NCI-H345 (cell line): Measurements from ENCODE around the gene SLC38A3.

Experiments
- DNase-seq: peaks from one replicate; lab custom pipeline; 2025; lab: John Stamatoyannopoulos, UW

Gene SLC38A3

DNA sequence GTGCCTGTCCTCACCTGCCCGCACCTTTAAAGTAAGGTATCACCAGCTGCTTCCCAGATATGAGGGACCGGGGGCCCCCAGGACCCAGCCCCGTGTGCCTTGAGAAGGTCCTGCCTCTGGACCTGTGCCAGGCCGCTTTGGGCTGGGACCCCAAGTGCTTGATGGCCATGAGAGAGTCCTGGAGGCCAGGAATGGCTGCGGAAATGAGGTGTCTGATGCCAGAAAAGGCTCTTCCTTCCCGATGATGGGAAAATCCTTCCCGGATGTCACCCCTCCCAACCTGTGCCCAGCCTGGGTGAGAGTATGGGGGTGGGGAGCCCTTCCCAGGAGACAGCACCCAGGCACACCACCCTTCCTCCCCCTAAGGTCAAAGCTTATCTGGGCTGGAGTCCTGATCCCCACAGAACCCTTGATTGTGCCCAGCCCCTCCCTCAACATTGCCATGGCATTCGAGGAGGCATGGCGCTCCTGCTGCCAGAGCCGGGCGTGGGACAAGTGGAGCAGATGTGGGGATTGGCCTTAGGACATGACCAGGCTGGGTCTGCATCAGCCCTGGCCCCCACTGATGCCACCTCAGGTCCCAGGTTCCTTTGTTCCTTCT lies 35.7 kb upstream of the SLC38A3 start:
- no peak for DNase-seq

DNA sequence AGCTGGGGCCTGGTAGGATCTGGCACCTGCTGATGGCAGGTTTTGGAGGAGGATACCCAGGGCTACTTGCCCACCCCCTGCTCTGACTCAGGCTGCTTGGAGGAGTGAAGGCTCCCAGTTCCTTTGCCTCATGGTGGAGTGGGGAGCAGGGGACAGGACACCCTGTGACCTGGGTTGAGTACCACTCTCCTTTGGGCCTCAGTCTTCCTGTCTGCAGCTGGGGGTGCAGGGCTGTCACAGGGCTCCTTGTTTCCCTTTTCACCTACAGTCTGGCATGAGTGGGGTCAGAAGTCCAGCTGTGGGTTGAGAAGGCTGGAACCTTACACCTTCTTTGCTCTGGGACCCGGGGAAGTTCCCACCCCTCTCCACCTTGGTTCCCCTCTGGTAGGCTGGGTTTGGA lies 35.2 kb upstream of the SLC38A3 start:
- DNase-seq, result no peak

DNA sequence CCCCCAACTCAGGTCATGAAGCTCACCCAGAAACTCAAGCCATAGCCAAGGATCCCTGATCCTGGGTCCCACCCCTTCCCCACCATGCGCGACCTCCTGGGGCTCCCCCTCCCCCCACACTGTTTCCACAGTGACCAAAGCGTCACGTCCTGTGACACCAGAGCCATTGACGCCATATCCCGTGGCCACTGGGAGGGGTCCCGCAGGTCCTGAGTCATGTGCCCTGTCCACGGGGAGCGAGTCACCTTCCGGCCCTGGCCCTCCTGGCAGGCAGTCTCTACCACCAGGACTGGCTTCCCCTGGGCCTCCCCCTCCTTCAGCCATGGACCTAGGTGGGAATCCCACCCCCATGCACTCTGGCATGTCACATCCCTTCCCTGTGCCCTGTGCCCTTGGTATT lies 34.4 kb upstream of the SLC38A3 start:
- DNase-seq, result no peak

DNA sequence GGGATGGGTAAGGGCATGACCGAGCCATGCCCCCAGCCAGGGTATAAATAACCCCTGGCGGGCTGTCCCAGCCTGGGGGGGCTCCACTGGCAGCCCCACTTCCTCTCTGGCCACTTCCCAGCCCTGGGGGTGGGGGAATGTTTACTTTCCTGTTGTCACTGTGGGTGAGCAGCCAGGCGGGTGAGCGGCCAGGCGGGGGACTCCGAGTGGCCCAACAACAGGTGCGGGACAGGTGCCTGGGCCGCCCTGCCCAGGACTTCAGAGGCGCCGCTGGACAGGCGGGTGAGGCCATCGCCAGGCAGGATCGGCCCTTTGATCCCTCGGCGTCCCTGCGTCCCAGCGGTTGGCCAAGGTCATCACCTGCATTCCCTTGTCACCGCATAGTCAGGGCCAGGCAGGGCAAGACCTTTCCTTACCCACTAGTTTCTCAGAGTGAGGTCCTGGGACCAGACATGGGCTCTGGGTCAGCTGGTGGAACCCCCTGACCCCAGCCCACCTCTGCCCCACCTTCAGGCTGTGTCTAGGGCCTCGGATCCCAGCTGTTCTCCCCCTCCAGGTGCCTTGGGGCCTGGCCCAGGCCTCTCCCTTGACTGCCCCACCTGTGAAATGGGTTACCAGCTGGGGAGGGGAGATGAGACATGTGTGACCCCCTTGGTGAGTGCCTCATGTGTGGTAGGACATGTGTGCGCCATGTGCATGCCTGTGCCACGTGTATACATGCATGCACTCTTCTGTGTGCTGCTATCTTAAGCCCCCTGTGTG lies 33.4 kb upstream of the SLC38A3 start:
- no peak for DNase-seq

DNA sequence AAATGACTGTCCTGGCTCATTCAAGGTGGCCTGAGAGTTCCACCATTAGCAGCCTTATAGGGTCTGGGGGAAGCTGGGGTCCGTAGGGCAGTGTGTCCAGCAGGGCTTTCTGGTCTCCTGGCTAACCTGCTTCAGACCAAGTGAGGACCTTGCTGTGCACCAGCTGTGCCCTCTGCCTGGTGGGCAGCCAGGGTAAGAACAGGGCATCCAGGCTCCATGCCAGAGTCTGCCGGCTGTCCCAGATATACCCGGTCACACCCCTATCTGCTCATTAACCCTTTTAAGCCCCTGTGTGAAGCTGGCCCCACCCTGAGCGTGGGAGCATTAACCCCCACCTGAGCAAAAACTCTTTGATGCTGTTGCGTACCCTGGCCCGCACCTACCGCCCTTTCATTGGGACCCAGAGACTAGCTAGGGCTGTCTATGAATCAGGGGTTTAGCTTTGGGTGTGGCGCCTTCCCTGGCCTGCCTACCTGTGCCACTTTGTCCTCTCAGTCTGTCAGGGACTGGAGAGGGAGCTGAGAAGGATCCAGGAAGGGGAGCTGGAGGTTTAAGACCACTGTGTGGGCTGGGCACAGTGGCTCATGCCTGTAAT lies 32.3 kb upstream of the SLC38A3 start:
- no peak for DNase-seq

DNA sequence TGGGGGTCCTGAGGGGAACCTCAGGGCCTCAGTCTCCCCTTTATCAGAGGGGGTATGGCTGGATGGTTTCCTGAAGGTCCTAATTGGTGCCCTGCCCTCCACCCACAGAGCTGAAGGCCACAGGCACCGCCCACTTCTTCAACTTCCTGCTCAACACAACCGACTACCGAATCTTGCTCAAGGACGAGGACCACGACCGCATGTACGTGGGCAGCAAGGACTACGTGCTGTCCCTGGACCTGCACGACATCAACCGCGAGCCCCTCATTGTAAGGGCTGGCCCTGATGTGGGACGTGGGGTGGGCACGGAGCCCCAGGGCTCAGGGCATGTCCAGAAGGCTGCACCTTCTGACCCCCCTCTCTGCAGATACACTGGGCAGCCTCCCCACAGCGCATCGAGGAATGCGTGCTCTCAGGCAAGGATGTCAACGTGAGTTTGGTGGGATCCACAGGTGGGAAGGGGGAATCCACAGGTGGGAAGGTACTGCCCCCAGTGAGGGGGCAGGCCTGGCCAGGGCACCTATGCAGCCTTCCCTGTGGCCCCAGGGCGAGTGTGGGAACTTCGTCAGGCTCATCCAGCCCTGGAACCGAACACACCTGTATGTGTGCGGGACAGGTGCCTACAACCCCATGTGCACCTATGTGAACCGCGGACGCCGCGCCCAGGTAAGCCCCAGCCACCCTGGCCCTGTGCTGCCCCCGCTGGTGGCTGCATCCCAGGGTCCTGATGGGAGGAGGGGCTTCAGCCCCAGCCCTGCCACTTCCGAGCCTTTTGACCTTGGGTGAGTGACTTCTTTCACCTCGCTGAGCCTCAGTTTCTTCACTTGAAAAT lies 31.2 kb upstream of the SLC38A3 start:
- DNase-seq, result no peak

DNA sequence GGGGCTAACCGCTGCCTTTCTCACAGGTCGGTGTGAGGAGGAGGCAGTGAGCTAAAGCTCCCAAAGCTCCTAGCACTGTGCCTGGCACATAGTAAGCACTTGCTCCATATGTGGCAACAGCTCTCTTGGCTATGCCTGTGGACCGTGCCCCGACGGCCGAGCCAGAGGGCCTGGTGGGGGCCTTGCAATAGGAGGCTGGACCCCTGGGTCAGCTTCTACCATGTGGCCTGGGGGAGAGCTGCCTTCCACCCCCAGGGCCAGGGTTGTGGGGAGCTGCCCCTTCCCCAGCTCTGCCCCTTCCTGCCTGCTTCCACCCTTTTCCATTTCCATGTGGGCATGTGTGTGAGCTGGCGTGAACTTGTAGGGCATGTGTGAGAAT lies 30.6 kb upstream of the SLC38A3 start:
- no peak for DNase-seq

DNA sequence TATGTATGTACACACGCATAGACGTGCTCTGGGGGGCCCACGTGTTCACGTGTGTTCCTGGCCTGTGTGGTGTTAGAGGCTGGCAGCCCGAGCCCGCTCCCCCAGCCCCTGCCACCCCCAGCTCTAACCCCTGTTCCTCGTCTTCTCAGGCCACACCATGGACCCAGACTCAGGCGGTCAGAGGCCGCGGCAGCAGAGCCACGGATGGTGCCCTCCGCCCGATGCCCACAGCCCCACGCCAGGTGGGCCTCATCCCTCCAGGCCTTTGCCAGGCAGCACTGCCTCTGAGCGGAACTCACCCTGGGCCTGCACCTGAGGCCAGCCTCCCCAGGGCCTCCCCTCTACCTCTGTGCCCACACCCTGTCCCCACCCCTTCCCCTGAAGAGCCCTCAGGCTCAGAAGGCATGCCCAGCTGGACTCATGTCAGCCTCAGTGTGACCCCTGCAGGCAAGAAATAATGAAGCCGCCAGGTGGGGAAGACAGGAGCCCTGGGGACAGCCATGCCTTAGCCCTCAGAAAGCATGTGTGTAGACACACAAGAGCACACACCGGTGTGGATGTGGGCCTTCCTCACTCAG lies 30.0 kb upstream of the SLC38A3 start:
- DNase-seq, result no peak

DNA sequence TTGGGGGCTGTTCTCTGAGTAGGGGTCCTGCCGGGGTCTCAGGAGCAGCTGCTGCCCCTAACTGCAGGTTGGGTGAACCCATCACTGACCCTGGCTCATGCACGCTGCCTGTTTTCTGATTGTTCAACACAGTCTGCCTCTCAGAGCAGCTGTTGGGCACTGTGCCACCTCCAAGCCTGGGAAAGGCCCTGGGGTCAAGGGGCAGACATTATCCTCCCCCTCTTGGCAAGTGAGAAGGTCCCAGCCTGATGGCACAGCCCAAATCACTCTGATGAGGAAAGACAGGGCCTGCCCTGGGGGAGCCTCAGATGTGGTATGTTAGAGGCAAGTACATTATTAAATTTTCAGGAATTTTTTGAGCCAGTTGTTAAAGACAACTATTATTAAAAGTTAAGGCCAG lies 27.7 kb upstream of the SLC38A3 start:
- DNase-seq, result no peak

DNA sequence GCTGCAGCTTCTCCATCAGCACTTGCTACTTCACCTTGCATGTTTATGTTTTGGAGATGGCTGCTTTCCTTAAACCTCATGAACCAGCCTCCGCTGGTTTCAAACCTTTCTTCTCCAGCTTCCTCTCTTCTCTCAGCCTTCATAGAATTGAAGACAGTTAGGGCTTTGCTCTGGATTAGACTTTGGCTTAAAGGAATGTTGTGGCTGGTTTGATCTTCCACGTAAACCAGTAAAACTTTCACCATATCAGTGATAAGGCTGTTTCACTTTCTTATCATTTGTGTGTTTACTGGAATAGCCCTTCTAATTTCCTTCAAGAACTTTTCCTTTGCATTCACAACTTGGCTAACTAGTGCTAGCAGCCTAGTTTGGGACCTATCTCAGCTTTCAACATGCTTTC lies 25.4 kb upstream of the SLC38A3 start:
- no peak for DNase-seq

DNA sequence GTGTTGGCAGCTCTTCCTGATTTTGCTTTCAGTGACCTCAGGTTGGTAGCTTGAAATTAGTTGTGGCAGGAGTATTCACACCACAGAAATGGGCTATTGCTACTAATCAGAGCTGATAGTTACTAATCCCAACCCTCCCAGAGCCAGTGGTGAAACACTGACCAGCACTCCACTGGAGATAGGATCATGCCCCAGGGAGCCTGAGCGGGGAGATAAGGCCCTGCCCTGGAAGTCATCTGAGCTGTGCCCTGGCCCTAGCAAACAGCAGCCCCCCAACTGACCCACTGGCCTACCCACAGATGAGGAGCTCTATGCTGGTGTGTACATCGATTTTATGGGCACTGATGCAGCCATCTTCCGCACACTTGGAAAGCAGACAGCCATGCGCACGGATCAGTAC lies 23.1 kb upstream of the SLC38A3 start:
- no peak for DNase-seq

DNA sequence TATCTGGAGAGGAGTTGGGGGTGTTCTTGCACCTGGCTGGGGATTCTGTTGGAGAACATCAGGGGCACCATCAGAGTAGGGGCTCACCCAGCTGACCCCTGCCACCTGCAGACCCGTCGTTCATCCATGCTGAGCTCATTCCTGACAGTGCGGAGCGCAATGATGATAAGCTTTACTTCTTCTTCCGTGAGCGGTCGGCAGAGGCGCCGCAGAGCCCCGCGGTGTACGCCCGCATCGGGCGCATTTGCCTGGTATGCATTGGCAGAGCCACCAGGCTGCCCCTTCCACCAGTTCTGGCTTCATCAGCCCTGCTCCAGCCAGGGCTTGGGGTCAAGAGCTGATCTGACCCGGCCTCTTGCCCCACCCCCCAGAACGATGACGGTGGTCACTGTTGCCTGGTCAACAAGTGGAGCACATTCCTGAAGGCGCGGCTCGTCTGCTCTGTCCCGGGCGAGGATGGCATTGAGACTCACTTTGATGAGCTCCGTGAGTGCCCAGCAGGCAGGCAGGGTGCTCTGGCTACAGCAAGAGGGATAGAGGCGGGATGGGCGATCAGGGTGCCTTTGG lies 22.5 kb upstream of the SLC38A3 start:
- no peak for DNase-seq

DNA sequence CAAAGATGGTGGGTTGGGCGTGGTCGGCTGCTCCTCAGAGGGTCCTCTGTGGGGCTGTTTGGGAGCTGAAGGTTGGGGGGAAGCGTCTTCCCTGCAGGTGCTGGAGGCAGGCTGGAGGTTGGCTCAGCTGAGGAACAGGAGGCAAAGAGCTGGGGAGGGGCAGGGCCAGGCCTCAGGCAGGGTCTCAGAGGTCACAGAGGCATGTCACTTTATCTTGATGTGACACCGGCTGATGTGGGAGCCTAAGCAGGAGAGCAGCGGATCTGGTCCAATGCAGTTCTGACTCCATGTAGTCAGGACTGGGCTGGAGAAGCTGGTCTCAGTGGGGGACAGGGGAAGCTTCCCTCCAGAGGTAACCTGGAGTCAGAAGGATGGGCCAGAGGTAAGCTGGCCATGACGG lies 21.3 kb upstream of the SLC38A3 start:
- no peak for DNase-seq

DNA sequence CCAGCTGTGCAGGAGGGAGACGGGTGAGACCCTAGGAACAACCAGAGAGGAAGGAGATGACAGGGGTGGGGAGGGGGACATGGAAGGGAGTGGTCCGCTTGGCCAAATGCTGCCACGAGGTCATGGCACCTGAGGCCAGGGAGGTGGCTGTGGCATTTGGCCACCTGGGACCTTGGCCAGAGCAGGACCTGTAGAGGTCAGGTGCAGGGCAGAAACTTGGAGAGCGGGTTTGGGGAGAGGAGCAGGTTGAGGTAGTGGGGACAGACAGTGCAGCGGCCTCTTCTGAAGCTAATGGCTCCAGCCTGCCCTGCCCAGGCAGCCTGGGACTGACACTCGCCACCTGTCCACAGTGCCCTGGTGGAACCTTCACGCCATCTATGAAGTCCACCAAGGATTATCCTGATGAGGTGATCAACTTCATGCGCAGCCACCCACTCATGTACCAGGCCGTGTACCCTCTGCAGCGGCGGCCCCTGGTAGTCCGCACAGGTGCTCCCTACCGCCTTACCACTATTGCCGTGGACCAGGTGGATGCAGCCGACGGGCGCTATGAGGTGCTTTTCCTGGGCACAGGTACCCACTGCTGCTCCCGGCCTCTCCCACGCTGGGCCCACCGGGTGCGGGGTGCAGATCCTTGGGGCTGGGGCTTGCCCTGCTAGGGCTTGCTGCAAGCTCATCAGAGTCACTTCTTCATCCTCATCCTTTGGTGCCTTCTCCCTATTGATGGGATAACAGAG lies 20.7 kb upstream of the SLC38A3 start:
- DNase-seq, result no peak

DNA sequence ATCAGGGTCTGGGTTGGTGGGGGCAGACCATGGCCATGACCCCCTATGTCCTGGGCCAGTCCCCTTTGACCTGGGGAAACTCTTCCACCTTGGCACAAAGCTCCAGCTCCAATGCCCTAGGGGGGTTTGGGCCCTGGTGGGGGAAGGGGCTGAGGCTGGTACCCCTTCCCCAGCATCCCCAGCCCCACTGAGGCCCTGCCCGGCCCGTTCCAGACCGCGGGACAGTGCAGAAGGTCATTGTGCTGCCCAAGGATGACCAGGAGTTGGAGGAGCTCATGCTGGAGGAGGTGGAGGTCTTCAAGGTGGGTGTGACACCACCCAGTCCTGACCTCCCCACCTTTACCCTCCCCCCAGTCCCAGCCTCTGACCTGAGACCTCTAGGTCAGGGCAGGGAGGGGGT lies 19.8 kb upstream of the SLC38A3 start:
- no peak for DNase-seq

DNA sequence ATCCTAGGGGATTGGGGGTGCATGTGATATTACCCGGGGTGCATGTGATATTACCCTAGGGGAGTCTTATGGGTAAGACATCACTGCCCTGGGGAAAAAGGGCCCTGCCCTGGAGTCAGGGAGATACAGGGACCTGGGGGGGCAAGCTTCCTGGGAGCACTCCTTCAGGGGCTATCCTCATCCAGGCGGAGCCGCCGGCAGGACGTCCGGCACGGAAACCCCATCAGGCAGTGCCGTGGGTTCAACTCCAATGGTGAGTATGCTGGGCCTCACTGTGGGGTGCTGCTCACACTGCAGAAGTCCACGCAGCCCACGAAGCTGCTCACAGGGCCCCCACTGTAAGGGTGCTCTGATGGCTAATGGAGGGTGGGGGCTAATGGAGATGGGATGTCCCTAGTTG lies 19.0 kb upstream of the SLC38A3 start:
- no peak for DNase-seq

DNA sequence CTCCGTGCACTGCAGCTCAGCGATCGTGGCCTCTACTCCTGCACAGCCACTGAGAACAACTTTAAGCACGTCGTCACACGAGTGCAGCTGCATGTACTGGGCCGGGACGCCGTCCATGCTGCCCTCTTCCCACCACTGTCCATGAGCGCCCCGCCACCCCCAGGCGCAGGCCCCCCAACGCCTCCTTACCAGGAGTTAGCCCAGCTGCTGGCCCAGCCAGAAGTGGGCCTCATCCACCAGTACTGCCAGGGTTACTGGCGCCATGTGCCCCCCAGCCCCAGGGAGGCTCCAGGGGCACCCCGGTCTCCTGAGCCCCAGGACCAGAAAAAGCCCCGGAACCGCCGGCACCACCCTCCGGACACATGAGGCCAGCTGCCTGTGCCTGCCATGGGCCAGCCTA lies 17.3 kb upstream of the SLC38A3 start:
- DNase-seq, result no peak

DNA sequence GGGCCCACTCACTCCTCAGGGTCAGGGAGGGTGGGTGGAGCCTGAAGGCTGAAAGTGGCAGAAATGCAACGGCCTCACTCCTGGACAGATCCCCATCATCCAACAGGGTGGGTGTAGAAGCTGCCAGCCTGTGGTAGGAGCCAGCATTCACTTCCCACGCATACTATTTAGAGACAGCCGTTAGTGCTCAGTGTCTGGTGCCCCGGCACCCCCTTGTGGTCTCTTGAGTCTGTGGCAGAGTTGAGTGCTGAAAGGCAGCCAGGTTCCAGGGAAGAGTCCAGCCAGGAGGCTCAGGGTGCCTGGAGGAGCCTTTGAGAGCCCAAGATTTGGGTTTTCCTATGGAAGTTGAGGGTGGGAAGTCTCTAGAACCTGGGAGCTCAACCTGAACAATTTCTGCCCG lies 15.8 kb upstream of the SLC38A3 start:
- peak; percentile 39 for DNase-seq

DNA sequence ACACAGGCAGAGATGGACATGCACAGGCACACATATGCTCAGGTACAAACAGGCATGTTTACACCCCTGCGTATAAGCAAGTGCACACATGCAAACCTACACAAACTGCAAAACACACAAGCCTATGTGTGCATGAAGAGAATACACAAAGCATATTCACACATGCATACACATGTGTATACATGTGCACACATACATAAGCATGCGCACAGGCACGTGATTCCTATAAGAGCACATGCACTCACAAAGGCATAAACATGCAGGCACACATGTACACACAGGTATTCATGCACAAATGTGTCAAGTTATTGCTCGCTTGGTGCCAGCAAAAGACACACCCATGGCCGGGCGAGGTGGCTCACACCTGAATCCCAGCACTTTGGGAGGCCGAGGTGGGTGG lies 15.1 kb upstream of the SLC38A3 start:
- DNase-seq, result no peak

DNA sequence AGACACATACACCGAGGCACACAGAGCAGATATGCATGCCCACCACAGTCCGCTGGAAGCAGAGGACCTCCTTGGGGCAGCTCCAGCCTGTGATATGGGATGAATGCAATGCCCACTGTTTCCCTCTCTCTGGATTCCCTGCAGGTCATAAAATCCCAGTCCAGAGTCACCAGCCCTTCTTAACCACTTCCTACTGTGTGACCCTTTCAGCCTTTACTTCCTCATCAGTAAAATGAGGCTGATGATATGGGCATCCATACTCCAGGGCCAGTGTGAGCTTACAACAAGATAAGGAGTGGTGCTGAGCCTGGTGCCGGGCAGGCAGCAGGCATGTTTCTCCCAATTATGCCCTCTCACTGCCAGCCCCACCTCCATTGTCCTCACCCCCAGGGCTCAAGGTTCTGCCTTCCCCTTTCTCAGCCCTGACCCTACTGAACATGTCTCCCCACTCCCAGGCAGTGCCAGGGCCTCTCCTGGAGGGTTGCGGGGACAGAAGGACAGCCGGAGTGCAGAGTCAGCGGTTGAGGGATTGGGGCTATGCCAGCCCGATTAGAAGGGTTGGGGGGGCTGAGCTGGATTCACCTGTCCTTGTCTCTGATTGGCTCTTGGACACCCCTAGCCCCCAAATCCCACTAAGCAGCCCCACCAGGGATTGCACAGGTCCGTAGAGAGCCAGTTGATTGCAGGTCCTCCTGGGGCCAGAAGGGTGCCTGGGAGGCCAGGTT lies 14.0 kb upstream of the SLC38A3 start, which contains the start of gene GNAT1:
Gene GNAT1 (plus strand): TSS at position 675 of the 725 bp plus-strand sequence. CDS start 116 bp downstream, outside the sequence.
- DNase-seq, result no peak

DNA sequence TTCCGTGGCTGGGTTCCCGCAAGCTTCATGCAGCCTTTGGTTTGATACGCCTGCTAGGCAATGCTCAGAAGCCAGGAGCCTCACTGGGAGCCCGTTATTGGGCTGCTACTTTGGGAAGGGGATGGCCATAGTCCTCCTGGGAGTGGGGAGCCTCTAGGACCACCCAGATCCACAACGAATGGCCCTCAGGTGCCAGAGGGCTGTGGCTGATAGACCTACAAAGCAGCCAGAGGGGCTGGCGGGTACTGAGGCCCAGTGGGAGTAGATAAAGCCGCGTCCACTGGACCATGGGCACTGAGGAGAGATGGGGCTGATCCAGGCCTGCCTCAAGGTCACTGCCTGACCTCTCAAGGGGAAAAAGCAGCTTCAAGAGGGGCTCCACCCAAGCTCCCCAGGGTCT lies 12.9 kb upstream of the SLC38A3 start:
- no peak for DNase-seq
